PC-3 (cell line): ENCODE data around the gene WFS1.

Experiments
- CTCF ChIP-seq: fragments of 300-600 bp; sonication (generic); conservative IDR thresholded peaks from 2 replicates; pipeline ENCODE4 v1.5.1; 2017; ENCODE audit warnings: antibody characterized with exemption, low read depth, mild to moderate bottlenecking, low read length
- EZH2phosphoT487 ChIP-seq: fragments of 300-600 bp; sonication (generic); IDR thresholded peaks from 2 replicates; pipeline ENCODE4 v1.6.1; 2018; ENCODE audit warnings: mild to moderate bottlenecking, antibody characterized with exemption, low read length, borderline replicate concordance

- TF ChIP-seq EZH2phosphoT487, result no peak
- no peak for TF ChIP-seq CTCF
Measured at GRCh38 chr4:6257247-6258025, 12.2 kb upstream of the WFS1 start.
